PC-3 (cell line): ENCODE measurements around the gene ST3GAL6. TPM values are rescaled to one million over a fixed set of nuclear protein-coding genes. Genes with fewer than 3 reads are reported as not detected.

Experiments
- ATAC-seq: fragments of 200-7000 bp; cut with Tn5 transposase; 2 replicates; pipeline ENCODE4 v1.9.1; 2020; ENCODE audit warnings: mild to moderate bottlenecking, moderate library complexity
- BruUV-seq: library from RNA; stranded (reverse); fragments of 400-500 nt; replicated peaks from 2 replicates; lab custom pipeline; 2021; lab: Mats Ljungman, UMichigan
- CTCF ChIA-PET: fragments of 300-600 bp; sonication (Branson Sonifier 250); formaldehyde crosslinking; loops from one replicate; lab custom pipeline; 2022; ENCODE audit warnings: antibody characterized with exemption; lab: Charles Lee
- POLR2A ChIA-PET: fragments of 300-600 bp; sonication (Branson Sonifier 250); formaldehyde crosslinking; loops from one replicate; lab custom pipeline; 2022; ENCODE audit warnings: antibody characterized with exemption; ENCODE audit not compliant: unreplicated experiment; lab: Charles Lee
- DNase-seq: peaks from one replicate; pipeline ENCODE4 v3.0.0-alpha.2; 2015
- H2AFZ ChIP-seq: fragments of 300-600 bp; sonication (generic); 2 replicates; pipeline ENCODE4 v1.6.0; 2016; ENCODE audit warnings: antibody characterized with exemption, low read length
- H3F3A ChIP-seq: fragments of 300-600 bp; sonication (generic); one replicate; pipeline ENCODE4 v1.6.0; 2017; ENCODE audit warnings: antibody characterized with exemption, low read length, control low read depth, mild to moderate bottlenecking; ENCODE audit not compliant: unreplicated experiment
- H3K27ac ChIP-seq: fragments of 300-600 bp; sonication (generic); 2 replicates; pipeline ENCODE4 v1.5.1; 2016; ENCODE audit warnings: mild to moderate bottlenecking, low read length
- H3K27me3 ChIP-seq: fragments of 300-600 bp; sonication (generic); 2 replicates; pipeline ENCODE4 v1.6.1; 2016; ENCODE audit warnings: low read length, mixed read lengths
- H3K36me3 ChIP-seq: fragments of 300-600 bp; sonication (generic); 2 replicates; pipeline ENCODE4 v1.6.1; 2016; ENCODE audit warnings: low read depth, mixed run types, low read length, mixed read lengths
- H3K4me1 ChIP-seq: fragments of 300-600 bp; sonication (generic); 2 replicates; pipeline ENCODE4 v1.5.1; 2016; ENCODE audit warnings: low read length; ENCODE audit not compliant: insufficient read depth
- H3K4me2 ChIP-seq: fragments of 300-600 bp; sonication (generic); 2 replicates; pipeline ENCODE4 v1.6.0; 2016; ENCODE audit warnings: low read length
- H3K4me3 ChIP-seq: fragments of 300-600 bp; sonication (generic); 2 replicates; pipeline ENCODE4 v1.5.1; 2016; ENCODE audit warnings: mild to moderate bottlenecking, low read length, mixed read lengths
- H3K79me2 ChIP-seq: fragments of 300-600 bp; sonication (generic); 2 replicates; pipeline ENCODE4 v1.6.1; 2017; ENCODE audit warnings: low read length, mixed read lengths
- H3K9ac ChIP-seq: fragments of 300-600 bp; sonication (generic); 2 replicates; pipeline ENCODE4 v1.6.0; 2016; ENCODE audit warnings: mild to moderate bottlenecking, low read length
- H3K9me2 ChIP-seq: fragments of 300-600 bp; sonication (generic); replicated peaks from 2 replicates; pipeline ENCODE4 v1.6.1; 2016; ENCODE audit warnings: mixed run types, low read length, mixed read lengths
- H3K9me3 ChIP-seq: fragments of 300-600 bp; sonication (generic); 2 replicates; pipeline ENCODE4 v1.6.1; 2016; ENCODE audit warnings: low read length, mixed read lengths
- H4K20me1 ChIP-seq: fragments of 300-600 bp; sonication (generic); 2 replicates; pipeline ENCODE4 v1.6.1; 2016; ENCODE audit warnings: low read length, mixed read lengths
- EZH2 ChIP-seq: fragments of 300-600 bp; sonication (generic); IDR thresholded peaks from one replicate; pipeline ENCODE4 v1.6.1; 2017; ENCODE audit warnings: antibody characterized with exemption, mild to moderate bottlenecking, low read length; ENCODE audit not compliant: unreplicated experiment
- EZH2phosphoT487 ChIP-seq: fragments of 300-600 bp; sonication (generic); IDR thresholded peaks from 2 replicates; pipeline ENCODE4 v1.6.1; 2018; ENCODE audit warnings: mild to moderate bottlenecking, antibody characterized with exemption, low read length, borderline replicate concordance
- intact Hi-C: fragments of 100-400 bp; cut with micrococcal nuclease; formaldehyde crosslinking; loops from 2 replicates; pipeline ENCODE4 v1.9.0; 2023
- total RNA-seq: library from RNA; depleted of rRNA; stranded (reverse); fragments of >200 nt; gene quantifications from 2 replicates; pipeline ENCODE4 v1.2.3, GENCODE V29; 2014
- TF ChIP-seq, protein P1 (sequence below): fragments of 300-600 bp; sonication (generic); conservative IDR thresholded peaks from 2 replicates; pipeline ENCODE4 v1.5.1; 2017; ENCODE audit warnings: antibody characterized with exemption, low read depth, mild to moderate bottlenecking, low read length

Gene ST3GAL6
- total RNA-seq, 1 experiment from 2014 or later = 11.5 TPM

DNA sequence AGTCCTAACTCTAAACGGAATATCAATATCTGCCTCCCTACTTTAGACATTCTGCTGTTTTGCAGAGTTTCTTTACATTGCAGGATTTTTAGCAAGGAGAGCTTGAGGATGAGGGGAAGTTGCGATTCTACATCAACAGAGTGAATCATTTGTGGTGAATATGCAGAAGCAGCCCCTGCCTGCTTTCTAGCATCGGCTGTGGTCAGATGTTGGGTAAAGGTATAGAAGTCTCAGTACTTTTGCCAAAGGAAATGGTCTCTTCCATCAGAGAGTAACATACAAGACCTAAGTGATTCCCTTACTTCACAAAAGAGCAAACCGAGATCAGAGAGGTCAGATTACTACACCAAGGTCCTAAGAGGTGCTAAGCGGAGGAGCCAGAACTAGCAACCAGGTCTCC is 15.2 kb downstream of the ST3GAL6 start:
- no peak overlapping the region for H3K4me3 ChIP-seq
- BruUV-seq = no TSS peak
- TF ChIP-seq EZH2phosphoT487 = no peak
- TF ChIP-seq EZH2 = no peak
- TF ChIP-seq, protein P1, sequence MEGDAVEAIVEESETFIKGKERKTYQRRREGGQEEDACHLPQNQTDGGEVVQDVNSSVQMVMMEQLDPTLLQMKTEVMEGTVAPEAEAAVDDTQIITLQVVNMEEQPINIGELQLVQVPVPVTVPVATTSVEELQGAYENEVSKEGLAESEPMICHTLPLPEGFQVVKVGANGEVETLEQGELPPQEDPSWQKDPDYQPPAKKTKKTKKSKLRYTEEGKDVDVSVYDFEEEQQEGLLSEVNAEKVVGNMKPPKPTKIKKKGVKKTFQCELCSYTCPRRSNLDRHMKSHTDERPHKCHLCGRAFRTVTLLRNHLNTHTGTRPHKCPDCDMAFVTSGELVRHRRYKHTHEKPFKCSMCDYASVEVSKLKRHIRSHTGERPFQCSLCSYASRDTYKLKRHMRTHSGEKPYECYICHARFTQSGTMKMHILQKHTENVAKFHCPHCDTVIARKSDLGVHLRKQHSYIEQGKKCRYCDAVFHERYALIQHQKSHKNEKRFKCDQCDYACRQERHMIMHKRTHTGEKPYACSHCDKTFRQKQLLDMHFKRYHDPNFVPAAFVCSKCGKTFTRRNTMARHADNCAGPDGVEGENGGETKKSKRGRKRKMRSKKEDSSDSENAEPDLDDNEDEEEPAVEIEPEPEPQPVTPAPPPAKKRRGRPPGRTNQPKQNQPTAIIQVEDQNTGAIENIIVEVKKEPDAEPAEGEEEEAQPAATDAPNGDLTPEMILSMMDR = no peak
- ATAC-seq (no peak), DNase-seq (no peak)
- intact Hi-C loops = no loop called here
- H3K4me1 ChIP-seq = peaks cover 4% of the 10 kb centered on the region; the same call in 1 of the 2 replicates
- no peaks in the 10 kb centered on the region for H3K27me3 ChIP-seq
- no peaks in the 10 kb centered on the region for H3K79me2 ChIP-seq
- no peak overlapping the region for H3K27ac ChIP-seq
- H3K9me2 ChIP-seq = no peaks in the 10 kb centered on the region
- no peaks in the 10 kb centered on the region for H3F3A ChIP-seq
- no peak overlapping the region for H2AFZ ChIP-seq
- H3K9ac ChIP-seq = no peak overlapping the region
- no peaks in the 10 kb centered on the region for H3K9me3 ChIP-seq
- POLR2A ChIA-PET = no interaction called here
- no peak overlapping the region for H3K4me2 ChIP-seq
- peaks cover 10% of the 10 kb centered on the region; the same call in 1 of the 2 replicates for H3K36me3 ChIP-seq
- no peaks in the 10 kb centered on the region for H4K20me1 ChIP-seq
- CTCF ChIA-PET = no interaction called here

DNA sequence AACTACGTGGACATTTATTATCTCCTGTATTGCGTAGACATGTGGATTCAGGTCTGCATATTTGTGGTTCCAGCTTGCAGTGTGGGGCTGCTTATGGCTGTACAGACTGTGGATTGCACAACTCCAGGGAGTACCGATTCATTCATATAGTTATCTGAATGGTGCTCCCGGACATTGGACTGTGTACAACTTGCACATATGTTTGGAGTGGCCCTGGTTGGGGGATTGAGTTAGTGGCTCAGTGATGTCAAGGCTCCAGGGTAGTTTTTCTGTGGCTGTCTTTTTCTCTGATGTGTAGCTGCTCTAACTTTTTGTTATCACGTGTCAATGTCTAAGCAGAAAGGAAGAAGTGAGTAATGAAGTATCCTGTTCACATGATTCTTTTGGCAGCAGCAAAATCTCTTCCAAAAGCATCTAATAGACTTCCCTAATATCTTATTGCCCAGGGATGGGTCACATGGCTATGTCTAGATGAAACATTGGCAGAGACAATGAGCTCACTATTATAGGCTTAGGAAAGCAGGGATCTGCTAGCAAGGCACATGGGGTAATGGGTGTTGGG is 15.8 kb downstream of the ST3GAL6 start:
- peaks cover 4% of the 10 kb centered on the region; the same call in 1 of the 2 replicates for H3K4me1 ChIP-seq
- no peaks in the 10 kb centered on the region for H3K27me3 ChIP-seq
- H3K9ac ChIP-seq = no peak overlapping the region
- TF ChIP-seq EZH2 = no peak
- TF ChIP-seq, protein P1 = no peak
- TF ChIP-seq EZH2phosphoT487 = no peak
- H3K36me3 ChIP-seq = peaks cover 8% of the 10 kb centered on the region; the same call in 1 of the 2 replicates
- ATAC-seq (no peak), DNase-seq (no peak)
- no peak overlapping the region for H3K4me2 ChIP-seq
- no peak overlapping the region for H3K4me3 ChIP-seq
- no peak overlapping the region for H2AFZ ChIP-seq
- ChIA-PET CTCF (no interaction called here), POLR2A (no interaction called here)
- H3K27ac ChIP-seq = no peak overlapping the region
- intact Hi-C loops = no loop called here
- no peaks in the 10 kb centered on the region for H3K9me3 ChIP-seq
- no peaks in the 10 kb centered on the region for H4K20me1 ChIP-seq
- no peaks in the 10 kb centered on the region for H3K9me2 ChIP-seq
- BruUV-seq = no TSS peak
- H3K79me2 ChIP-seq = no peaks in the 10 kb centered on the region
- H3F3A ChIP-seq = no peaks in the 10 kb centered on the region

DNA sequence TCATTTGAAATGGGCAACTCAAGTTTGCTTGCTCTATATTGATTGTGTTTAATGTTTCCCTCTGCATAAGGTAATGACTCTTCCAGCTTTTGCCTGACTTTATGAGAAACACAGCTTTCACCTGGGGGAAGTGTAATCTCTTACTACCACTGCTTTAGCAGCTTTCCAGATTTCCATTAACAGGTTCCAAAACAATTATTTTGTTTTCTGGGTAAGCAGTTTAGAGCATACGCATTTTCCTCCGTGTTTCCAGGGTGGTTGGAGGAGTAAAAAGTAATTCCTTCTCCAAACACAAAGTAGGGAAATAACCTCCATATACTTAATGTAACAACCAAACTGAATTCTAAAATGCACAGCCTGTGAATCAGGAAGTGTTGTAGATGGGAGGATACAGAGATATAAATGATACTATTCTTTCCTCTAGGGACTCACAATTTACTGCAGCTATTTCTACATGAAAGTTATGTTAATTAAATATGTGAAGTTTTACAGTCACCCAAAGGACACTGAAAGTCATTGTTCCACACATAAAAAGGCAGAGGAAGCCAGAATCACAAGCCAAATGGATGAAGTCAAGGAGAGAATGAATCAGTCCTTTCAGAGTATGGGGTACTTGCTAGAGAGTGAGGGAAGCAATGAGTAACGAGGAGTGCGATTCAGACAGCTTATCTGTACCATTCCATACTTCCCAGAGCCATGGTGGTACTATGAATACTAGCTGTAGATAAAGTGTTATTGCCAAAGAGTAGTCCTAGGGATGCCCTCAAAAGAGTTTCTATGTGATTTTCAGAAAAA is 16.6 kb downstream of the ST3GAL6 start:
- ATAC-seq (peak; percentile 8; the same call in 1 of the 2 replicates), DNase-seq (no peak)
- no peaks in the 10 kb centered on the region for H3K27me3 ChIP-seq
- no TSS peak for BruUV-seq
- H3K9me3 ChIP-seq = no peaks in the 10 kb centered on the region
- H3K9me2 ChIP-seq = no peaks in the 10 kb centered on the region
- ChIA-PET POLR2A (no interaction called here), CTCF (no interaction called here)
- no peaks in the 10 kb centered on the region for H4K20me1 ChIP-seq
- TF ChIP-seq, protein P1 = no peak
- TF ChIP-seq EZH2phosphoT487 (no peak), EZH2 (no peak)
- H3F3A ChIP-seq = no peaks in the 10 kb centered on the region
- intact Hi-C loops = no loop called here
- H3K27ac ChIP-seq = no peak overlapping the region
- no peaks in the 10 kb centered on the region for H3K79me2 ChIP-seq
- peaks cover 9% of the 10 kb centered on the region for H3K4me1 ChIP-seq
- H3K36me3 ChIP-seq = no peaks in the 10 kb centered on the region; the same call in 1 of the 2 replicates
- no peak overlapping the region for H2AFZ ChIP-seq
- no peak overlapping the region for H3K4me2 ChIP-seq
- H3K9ac ChIP-seq = no peak overlapping the region
- H3K4me3 ChIP-seq = no peak overlapping the region
